Superior temporal gyrus (tissue), 1 donor: Measurements from ENCODE around the gene COMMD1.

Experiments used
- DNase-seq: peaks from one replicate; pipeline ENCODE4 v3.0.0-alpha.2; 2016; ENCODE audit errors: extremely low spot score

Gene COMMD1

DNA sequence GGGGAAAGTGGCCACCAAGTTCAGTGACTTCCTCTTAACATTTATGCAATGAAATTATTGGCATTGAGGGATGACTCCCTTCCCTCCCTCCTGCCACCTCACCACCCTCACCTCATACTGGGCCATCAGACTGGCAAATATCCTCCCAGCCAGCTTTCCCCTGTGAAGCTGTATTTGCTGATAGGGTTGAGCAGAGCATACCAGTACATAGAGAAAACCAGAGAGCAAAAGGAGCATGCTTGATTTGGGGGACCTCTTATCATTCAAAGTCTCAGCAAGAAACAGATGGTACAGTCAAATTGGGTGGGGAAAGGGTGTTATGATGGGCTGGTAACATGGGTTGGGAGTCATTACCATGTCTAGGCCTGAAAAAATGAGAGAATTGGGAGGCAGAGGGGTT is 271.3 kb downstream of the COMMD1 start:
- DNase-seq = no peak

DNA sequence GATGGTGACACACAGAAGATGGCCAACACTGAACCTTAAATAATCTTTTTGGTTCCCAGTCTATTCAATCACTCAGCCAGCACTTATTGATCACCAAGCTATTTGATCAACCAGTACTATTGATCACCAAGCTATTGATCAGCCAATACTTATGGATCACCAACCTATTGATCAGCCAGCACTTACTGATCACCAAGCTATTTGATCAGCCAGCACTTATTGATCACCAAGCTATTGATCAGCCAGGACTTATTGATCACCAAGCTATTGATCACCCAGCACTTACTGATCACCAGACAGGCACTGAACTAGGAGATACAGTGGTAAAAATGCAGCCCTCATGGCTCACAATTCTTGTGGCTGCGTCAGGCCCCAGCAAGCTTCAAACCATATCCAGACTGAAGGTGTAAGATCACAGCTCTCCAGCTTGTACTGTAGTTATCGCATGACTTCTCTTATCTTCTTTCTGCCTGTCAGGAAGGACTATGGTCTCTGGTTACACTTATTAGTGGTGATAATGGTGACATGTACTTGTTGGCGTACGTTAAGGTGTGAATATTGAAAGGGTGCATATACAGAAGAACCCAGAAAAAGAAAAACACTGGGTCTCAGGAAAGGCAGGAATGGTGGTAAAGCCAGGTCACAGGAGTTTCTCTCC is 272.0 kb downstream of the COMMD1 start:
- DNase-seq = no peak

DNA sequence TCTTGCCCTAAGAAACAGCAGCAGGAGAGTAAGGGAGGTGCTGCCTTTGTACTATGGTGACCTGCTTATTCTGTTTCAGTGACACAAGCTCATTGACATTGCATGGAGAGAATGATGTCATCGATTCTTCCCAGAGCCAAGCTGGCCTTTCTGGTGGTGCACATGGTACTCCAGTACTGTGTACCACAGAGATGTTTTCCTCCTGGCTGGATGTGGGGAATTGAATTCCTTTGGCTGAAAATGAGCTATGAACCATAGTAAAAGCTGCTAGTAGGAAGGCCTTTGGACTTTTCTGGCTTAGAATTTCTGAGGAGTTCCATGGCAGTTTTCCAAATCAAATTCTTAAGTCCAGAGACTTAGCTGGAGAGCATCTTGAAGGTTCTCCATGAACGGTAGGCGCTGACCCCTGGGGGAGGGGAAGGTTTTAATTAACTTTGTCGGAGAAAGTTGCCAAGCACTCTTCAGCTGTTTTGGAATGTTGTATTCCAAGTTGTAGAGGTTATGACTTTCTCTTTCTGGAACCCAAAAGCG is 273.3 kb downstream of the COMMD1 start:
- DNase-seq = no peak

DNA sequence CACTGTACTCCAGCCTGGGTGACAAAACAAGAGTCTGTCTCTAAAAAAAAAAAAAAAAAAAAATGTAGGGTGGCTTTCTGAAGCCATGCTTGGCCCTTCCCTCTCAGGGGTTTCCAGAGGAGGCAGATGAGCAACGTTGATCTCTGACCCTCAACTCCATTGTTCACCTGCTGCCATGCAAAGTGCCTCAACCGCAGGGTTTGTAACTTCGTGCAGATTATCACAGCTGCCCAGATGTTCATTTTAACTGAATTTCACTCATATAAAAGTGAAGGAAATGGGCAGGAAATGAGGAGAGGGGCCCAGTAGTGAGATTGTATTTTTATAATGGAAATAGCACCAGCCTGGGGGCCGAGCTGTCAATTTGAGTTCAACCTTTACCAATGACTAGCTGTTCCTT is 275.5 kb downstream of the COMMD1 start:
- DNase-seq = no peak

DNA sequence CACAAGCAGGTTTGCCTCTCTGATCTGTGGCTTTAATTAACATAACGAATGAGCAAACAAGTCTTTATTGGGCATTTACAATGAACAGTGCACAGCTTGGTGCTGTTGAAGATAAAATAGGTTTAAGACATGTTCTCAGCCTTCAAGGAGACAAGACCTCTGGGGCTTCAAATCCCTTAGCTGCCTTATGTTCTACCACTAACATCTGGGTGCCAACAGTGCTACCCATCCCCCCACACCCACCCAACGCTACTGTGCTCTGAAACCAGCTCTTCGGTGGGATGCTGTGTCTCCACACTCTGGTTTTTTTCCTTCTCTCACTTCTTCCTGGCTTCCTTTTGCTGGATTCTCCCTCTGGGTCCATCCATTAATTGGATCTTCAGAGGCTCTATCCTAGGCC is 276.4 kb downstream of the COMMD1 start:
- DNase-seq = no peak

DNA sequence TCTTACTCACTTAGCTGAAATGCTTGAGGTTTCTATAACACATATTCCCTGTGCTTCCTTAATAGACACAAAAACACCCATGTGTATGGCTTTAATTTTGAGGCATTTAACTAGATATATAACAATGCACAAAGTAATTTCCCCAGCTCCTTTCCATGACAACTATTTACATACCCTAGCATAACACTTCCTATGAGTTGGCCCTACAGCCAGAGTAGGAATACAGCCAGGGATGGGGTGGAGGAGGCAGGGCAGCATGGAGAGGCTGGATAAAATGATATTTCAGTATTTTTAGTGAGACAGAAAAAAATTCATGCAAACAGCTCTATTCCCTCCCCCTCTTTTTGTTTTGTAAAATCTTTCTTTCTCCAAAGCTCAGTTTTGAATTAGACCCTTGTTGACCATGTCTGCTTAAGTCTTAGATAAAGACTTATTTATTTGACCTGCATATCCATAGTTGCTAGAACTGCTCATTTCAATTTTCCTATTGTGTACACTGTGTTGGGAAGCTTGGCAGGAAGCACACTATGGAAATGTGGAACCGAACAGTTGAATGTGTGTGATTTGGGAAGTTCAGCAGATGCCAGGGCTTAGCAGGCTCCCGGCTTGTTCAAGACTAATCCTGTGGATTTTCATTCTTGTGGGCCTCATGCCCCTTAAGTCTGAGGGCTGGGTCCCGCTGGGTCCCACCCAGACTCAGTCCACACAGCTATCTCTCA is 279.2 kb downstream of the COMMD1 start:
- no peak for DNase-seq
